OCI-M2 (cell line): ENCODE measurements around the gene ORC1.

ENCODE experiments used
- DNase-seq: peaks from one replicate; lab custom pipeline; 2025; ENCODE audit not compliant: unreplicated experiment; lab: John Stamatoyannopoulos, UW

ORC1 gene

DNA sequence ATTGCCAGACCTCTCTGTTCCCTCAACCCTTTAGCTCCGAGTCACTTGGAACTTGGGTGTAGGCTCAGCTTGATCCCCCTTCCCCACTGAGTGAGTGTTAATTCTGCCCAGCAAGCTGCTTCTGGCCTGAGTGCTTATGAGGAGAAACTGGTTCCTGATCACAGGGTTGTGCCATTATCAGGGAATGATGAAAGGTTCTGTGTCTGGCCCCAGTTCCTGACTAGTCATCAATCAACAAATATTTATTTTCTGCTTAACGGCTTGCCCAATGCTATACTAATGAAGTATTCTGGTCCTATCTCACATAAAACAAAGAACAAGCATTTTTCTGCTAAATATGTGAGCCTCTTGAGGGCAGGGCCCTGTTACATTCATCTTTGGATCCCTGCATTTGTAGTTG is 59.0 kb downstream of the ORC1 start:
- DNase-seq = no peak

DNA sequence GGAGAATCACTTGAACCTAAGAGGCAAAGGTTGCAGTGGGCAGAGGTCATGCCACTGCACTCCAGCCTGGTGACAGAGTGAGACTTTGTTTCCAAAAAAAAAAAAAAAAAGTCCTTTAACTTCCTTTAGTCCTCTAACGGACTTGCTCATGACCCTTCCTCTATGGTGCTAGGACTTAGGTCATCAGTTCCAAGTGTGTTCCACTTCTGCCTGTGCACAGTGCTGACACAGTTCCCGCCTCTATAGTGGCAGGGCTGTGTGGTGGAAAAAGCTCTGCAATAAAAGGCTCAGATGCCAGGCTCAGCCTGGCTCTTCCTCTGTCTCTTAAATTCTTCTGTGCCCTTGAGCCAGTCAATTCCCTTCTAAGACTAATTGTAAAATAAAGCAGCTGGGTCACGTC is 60.2 kb downstream of the ORC1 start:
- DNase-seq = no peak

GRCh38 chr1:52341655-52342260 is 62.5 kb downstream of the ORC1 start:
- no peak for DNase-seq

DNA sequence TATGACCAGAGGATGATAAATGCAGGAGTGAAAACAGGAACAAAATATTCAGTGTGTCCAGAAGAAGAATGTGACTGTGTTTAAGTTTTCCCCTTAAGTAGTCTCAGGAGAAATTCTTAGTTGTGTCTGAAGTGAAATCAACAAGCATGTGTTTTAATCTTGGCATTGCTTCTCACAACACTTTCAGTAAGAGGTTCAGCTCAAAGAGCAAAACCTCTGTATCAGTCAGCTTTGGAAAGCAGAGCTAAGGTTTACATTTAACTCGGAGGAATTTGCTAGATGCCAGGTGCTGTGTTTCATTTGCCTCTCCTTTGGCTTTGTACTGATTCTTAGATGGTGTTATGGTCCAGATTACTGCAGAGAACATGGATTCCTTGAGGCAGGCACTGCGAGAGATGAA is 66.8 kb downstream of the ORC1 start:
- no peak for DNase-seq

GRCh38 chr1:52334906-52335528 is 69.2 kb downstream of the ORC1 start:
- DNase-seq = no peak

DNA sequence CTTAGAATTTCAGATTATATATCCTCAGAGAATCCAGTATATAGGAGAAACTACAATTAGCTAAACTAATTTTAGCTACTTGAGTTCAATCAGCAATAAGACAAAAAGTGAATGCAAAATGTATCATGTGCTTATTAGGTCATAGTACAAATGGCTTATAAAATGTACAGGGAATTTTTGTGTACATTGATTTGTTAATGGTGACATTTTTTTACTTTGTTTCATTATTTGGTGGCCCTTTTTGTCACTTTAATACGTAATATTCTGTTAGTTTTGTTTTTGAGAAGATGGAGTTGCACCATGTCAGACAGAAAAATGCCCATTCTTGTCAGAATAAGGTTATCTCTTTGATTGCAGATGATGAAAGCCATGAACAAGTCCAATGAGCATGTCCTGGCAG is 71.8 kb downstream of the ORC1 start:
- no peak for DNase-seq

- no peak for DNase-seq
These were observed 75.6 kb downstream of the ORC1 start for GRCh38 chr1:52328615-52329014.

DNA sequence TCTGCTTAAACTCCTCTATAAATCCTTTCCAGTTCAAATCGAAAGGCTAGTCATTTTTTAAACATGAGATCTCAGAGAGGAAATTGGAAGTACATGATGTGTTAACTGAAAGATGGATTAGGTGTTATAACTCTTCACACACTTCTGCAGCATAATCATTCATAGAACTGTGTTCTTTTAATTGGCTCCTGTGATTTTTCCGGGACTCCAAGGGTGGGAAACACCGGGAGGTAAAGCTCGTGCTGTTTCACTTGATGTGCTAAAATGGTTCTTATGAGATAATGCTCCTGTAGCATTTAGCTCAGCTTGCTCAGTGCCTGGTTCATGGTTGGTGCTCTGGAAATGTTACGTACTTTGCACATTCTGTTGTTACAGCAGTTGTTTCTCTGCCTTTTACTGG is 78.4 kb downstream of the ORC1 start:
- DNase-seq = no peak

DNA sequence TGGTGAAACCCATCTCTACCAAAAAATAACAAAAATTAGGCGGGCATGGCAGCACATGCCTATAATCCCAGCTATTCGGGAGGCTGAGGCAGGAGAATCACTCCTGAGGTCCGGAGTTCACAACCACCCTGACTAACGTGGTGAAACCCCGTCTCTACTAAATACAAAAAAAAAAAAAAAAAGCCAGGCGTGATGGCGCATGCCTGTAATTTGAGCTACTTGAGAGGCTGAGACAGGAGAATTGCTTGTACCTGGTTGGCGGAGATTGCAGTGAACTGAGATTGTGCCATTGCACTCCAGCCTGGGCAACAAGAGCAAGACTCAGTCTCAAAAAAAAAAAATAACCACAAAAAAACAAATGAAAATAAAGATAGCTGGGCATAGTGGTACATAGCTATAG is 80.5 kb downstream of the ORC1 start:
- no peak for DNase-seq
